HG02973 (cell line): Measurements from ENCODE around the gene LMLN.
"Not testable (repeated sequence)": the region's sequence is repeated elsewhere in the genome, so short reads cannot be mapped to it uniquely, and the experiment has no call there.

Source experiments
- ATAC-seq: cut with Tn5 transposase; IDR thresholded peaks from one replicate; pipeline ENCODE4 v1.9.1; 2021; ENCODE audit warnings: moderate library complexity; ENCODE audit not compliant: unreplicated experiment

Gene LMLN

GRCh38 chr3:198022604-198023003, 62.6 kb downstream of the LMLN start:
- no peak for ATAC-seq

DNA sequence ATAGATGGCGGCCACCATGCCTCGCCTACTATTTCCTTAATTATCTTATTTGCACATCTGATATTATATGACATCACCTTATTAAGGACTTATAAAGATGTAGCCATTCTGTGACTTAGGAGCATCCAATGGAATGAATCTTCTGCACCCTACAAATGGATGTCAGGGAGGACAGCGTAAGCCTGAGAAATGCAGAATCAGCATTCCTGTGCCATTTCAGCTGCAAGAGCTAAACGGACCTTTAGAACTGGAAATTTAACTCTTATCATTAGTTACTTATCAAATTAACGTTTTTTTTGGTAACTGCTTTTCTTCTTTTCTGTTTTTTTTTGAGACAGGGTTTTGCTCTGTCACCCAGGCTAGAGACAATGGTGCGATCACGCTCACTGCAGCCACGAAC, 65.6 kb downstream of the LMLN start:
- ATAC-seq, result no peak

DNA sequence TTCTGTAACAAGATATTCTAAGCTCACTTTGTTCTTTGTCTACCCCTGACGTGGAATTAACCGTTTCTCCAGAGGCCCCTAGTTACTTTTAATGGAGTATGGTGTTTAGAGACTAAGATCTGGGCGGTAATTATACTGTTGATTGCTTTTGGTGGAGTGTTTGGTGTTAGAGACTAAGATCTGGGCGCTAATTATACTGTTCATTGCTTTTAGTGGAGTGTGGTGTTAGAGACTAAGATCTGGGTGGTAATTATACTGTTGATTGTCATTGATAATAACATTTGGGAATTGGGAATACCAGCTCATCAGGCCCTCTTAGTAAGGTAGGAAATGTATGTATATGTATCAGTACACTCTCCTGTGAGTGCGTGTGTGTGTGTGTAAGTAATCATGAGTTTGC, 66.6 kb downstream of the LMLN start:
- ATAC-seq, result no peak

GRCh38 chr3:198027045-198027798, 67.2 kb downstream of the LMLN start:
- no peak for ATAC-seq

GRCh38 chr3:198027799-198028390, 67.9 kb downstream of the LMLN start:
- ATAC-seq, result no peak

DNA sequence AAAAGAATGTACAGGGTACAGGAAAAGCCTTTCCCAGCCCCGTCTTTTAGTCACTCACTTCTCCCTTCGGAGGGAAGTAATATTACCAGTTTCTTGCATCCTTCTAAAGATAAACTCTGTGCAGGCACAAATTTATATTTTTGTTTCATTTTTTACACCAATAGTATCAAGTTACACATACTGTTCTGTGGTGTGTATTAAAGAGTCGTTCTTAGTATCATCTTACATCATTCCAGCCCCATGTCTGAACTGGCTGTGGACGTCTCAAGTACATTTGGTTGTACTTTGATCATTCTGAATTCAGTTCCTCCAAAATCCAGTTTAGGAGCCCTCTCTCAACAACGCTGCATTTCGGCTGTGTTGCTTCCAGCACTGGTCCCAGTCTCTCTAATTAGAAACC, 68.7 kb downstream of the LMLN start:
- ATAC-seq, result no peak

- ATAC-seq, result no peak
Observed at GRCh38 chr3:198030125-198030524, 70.1 kb downstream of the LMLN start.

GRCh38 chr3:198030726-198031125, 70.7 kb downstream of the LMLN start:
- ATAC-seq, result no peak

GRCh38 chr3:198032039-198032936, 72.3 kb downstream of the LMLN start:
- no peak for ATAC-seq

- no peak for ATAC-seq
Observed at GRCh38 chr3:198043119-198043518, 83.1 kb downstream of the LMLN start.

DNA sequence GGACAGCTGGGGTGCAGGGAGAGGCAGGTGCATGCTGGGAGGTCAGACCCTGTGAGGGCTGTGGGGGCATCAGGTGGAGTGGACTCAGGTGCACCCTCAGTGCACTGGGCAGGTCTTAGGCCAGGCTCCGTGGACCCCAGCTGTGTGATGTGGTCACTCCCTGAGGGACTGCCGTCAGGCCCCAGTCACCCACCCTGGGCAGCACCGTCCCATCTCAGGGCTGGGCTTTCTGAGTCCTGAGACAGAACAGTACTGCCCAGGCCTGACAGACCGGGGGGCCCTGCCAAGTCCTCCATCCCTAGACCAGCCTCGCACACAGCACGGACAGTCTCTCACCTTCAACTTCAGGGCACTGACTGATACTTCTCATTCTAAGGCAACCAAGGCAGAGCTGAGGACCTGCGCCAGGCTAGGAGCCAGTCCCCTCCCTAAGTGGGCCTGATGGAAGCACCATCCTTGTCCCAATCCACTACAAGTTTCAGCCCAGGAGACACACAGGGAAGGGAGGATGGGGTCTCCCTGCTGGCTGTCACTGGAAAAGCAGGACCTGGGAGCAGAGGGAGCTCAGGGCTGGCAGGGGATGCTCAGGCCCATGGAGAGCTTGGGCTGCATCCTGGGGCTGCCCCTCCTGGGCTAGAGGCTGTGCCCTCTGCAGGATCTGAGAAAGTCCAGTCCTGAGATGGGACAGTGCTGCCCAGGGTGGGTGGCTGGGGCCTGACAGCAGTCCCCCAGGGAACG, 86.3 kb downstream of the LMLN start:
- no peak for ATAC-seq

DNA sequence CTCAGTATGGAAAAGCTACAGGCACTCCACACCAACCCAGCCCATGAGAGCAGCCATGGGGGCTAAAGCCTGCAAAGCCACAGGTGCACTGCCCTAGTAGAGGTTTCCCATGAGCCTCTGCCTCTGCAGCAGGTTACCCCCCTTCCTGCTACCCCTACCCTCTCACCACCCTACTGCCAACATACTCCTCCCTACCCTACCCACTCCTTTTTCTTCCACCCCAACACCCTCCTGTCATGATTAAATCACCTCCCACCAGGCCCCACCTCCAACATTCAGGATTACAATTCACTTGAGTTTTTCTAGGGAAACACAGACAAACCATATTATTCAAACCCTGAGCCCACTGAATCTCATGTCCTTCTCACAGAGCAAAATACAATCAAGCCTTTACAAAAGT, 88.4 kb downstream of the LMLN start:
- no peak for ATAC-seq

GRCh38 chr3:198051836-198052235, 91.8 kb downstream of the LMLN start:
- ATAC-seq, result no peak

DNA sequence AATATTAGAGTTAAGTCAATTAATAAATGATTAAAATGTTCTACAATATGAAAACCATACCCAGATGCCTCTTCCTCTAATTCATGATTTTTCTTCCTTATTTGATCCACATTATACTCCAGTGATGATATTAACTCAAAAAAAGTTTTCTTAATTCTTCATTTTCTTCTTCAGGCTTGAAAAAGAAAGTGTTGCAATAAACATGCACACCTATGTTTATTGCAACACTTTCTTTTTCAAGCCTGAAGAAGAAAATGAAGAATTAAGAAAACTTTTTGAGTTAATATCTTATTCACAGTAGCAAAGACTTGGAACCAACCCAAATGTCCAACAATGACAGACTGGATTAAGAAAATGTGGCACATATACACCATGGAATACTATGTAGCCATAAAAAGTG, 93.4 kb downstream of the LMLN start:
- ATAC-seq, result not testable (repeated sequence)

DNA sequence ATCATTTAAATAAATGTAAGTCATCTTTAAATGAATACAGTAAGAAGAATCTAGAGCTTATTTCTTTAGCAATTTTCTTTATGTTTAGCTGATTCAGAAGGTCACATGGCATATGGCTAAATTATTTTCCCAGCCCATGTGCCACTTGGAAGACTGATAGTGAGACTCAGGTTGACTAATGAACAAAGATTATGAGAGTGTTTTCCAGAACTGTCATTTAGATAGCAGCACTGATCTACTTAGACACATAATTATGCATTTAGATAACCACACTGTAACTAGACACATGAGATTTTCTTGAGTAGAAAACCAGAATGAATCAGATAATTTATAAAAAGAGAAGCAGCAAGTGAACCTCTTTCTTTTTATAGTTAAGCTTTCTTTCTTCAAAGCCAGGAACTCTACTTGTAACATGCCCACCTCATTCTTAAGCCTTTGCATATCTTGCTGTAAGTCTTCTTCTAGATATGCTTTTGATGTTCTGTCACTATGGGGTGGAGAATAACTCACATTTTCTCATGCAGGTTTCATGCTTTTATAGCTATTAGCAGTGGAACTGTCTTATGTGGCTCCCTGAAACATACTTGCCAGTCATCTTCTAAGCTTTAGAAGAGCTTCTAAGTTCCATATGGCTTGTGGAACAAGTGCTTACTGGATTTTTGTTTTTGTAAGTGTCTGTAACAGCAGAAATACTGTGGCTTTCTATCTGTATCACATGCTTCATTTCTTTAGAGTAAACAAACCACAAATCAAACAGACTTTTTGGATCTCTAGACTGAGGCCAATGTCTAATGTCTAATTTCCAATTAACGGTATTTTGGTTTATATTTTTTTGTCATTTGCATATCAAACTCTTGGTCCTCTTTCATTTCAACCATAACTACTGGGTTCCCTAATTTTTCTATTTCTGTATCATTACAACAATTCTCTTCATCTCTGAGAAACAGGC, 101.4 kb downstream of the LMLN start:
- ATAC-seq, result no peak

DNA sequence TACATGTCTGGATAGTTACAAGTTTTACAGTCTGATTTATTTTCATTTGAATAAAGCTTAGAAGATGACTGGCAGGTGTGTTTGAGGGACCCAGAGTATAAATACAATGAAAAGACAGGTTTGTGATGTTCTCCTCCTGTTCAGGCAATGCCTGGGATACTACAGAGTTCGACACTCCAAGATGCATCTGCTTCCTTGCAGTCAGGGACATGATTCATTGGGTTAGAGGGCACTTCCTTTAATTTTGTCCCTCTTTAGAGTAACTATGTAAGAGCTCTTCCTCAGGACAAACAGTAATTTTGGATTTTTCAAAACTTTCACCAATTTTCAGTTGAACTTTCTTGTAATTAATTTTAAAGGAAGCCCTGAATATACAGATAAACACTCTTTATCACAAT, 102.0 kb downstream of the LMLN start:
- ATAC-seq, result no peak

DNA sequence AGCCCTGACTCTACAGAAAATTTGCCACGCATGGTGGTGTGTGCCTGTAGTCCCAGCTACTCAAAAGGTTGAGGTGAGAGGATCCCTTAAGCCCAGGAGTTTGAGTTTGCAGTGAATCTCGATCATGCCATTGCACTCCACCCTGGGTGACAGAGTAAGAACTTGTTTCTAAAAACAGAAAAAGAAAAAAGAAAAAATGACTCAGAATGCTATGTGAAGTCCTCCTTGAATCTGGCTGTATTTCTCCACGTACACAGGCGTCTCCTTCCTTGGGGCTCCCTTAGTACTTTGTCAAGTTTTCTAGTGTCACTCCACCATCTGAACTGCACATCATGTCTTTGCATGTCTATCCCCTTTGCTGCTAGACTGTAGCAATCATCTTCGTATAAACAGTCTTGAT, 104.4 kb downstream of the LMLN start:
- ATAC-seq, result no peak

- ATAC-seq, result no peak
Observed at GRCh38 chr3:198065897-198066296, 105.9 kb downstream of the LMLN start.

GRCh38 chr3:198067416-198067815, 107.4 kb downstream of the LMLN start:
- ATAC-seq, result no peak

DNA sequence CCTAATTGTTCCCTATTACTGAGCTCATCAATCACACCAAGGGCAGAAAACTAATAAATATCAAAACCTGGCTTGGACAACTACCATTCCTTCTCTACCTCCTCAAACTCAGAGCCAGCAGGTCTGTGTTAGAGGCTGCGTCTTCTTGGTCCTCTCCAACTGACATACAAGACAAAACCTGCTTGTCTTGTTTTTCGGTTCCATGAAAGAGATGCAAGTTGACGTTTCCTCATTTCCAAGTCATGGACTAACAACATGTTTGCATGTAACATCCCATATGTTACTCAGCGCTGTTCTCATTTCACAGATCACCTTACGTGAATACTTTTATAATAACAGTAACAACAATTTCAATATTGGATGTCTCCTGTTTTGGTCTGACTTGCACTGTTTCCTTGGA, 110.9 kb downstream of the LMLN start:
- no peak for ATAC-seq
